ENCODE measurements around the gene MEGF11. TPM values are rescaled to one million over a fixed set of nuclear protein-coding genes. Genes with fewer than 3 reads are reported as not detected.

The MEGF11 gene
- total RNA-seq, 6 experiments from 2014 or later, result not detected

- Histone ChIP-seq H3K4me3 (no peak overlapping the region), H3K36me3 (no peaks in the 10 kb centered on the region), H3K27ac (no peak overlapping the region), H3K4me1 (no peaks in the 10 kb centered on the region), H3K27me3 (no peaks in the 10 kb centered on the region), H3K9me3 (no peaks in the 10 kb centered on the region)
- 81% methylated on average over 2 of the region's 6 CpGs for WGBS (ENCODE audit: insufficient coverage, low coverage, low lambda C conversion rate, missing lambda C conversion rate)
- DNase-seq, result no peak
- TF ChIP-seq POLR2A (IDR thresholded peaks at IDR 0.05) (no peak), CTCF (IDR thresholded peaks at IDR 0.05) (no peak)
- no peak for ATAC-seq
- intact Hi-C loops (cut with DNase I), result no loop called here
These were observed 25.1 kb upstream of the MEGF11 start for GRCh38 chr15:66278671-66279070.

GRCh38 chr15:66278056-66278455 is 24.5 kb upstream of the MEGF11 start:
- no peak for TF ChIP-seq CTCF (IDR thresholded peaks at IDR 0.05)
- H3K9me3 ChIP-seq, result no peaks in the 10 kb centered on the region
- no peaks in the 10 kb centered on the region for H3K4me1 ChIP-seq
- ATAC-seq (no peak), DNase-seq (no peak)
- intact Hi-C loops (cut with DNase I), result no loop called here
- 72% methylated on average over 6 of the region's 6 CpGs for WGBS (ENCODE audit: insufficient coverage, low coverage, low lambda C conversion rate, missing lambda C conversion rate)
- H3K36me3 ChIP-seq, result no peaks in the 10 kb centered on the region
- no peaks in the 10 kb centered on the region for H3K27me3 ChIP-seq
- no peak overlapping the region for H3K27ac ChIP-seq
- H3K4me3 ChIP-seq, result no peak overlapping the region

GRCh38 chr15:66276546-66276945 is 23.0 kb upstream of the MEGF11 start:
- TF ChIP-seq CTCF (IDR thresholded peaks at IDR 0.05), result no peak
- TF ChIP-seq POLR2A (IDR thresholded peaks at IDR 0.05), result no peak
- DNase-seq (no peak), ATAC-seq (no peak)
- WGBS (ENCODE audit: insufficient coverage, low coverage, low lambda C conversion rate, missing lambda C conversion rate), result 97% methylated on average over 3 of the region's 3 CpGs
- intact Hi-C loops (cut with DNase I), result no loop called here
- no peak overlapping the region for H3K27ac ChIP-seq
- no peaks in the 10 kb centered on the region for H3K27me3 ChIP-seq
- H3K9me3 ChIP-seq, result no peaks in the 10 kb centered on the region
- H3K4me3 ChIP-seq, result no peak overlapping the region
- no peaks in the 10 kb centered on the region for H3K36me3 ChIP-seq
- H3K4me1 ChIP-seq, result no peaks in the 10 kb centered on the region

- Histone ChIP-seq H3K27ac (no peak overlapping the region), H3K4me1 (no peaks in the 10 kb centered on the region), H3K27me3 (no peaks in the 10 kb centered on the region), H3K9me3 (no peaks in the 10 kb centered on the region), H3K36me3 (no peaks in the 10 kb centered on the region), H3K4me3 (no peak overlapping the region)
- no peak for DNase-seq
- TF ChIP-seq POLR2A (IDR thresholded peaks at IDR 0.05), result no peak
- no peak for TF ChIP-seq CTCF (IDR thresholded peaks at IDR 0.05)
- ATAC-seq, result no peak
- intact Hi-C loops (cut with DNase I), result no loop called here
These were observed 21.8 kb upstream of the MEGF11 start for GRCh38 chr15:66275352-66275751.

- TF ChIP-seq CTCF (IDR thresholded peaks at IDR 0.05), result no peak
- TF ChIP-seq POLR2A (IDR thresholded peaks at IDR 0.05), result no peak
- Histone ChIP-seq H3K36me3 (no peaks in the 10 kb centered on the region), H3K27ac (no peak overlapping the region), H3K9me3 (no peaks in the 10 kb centered on the region), H3K4me1 (no peaks in the 10 kb centered on the region), H3K4me3 (no peak overlapping the region), H3K27me3 (no peaks in the 10 kb centered on the region)
- 72% methylated on average over 6 of the region's 6 CpGs for WGBS (ENCODE audit: insufficient coverage, low coverage, low lambda C conversion rate, missing lambda C conversion rate)
- intact Hi-C loops (cut with DNase I), result no loop called here
- ATAC-seq (no peak), DNase-seq (no peak)
These were observed 17.4 kb upstream of the MEGF11 start for GRCh38 chr15:66270932-66271331.

All from right lobe of liver (tissue), 6 donors.